ENCODE results near the gene HRH2. TPM values are rescaled to one million over a fixed set of nuclear protein-coding genes. Genes with fewer than 3 reads are reported as not detected.
A peak's percentile ranks its signal among the peaks of the same experiment; 100 is the strongest.

HRH2 gene
- total and polyA plus RNA-seq, 2 experiments from 2014 or later = 12.7 to 23.3 TPM

DNA sequence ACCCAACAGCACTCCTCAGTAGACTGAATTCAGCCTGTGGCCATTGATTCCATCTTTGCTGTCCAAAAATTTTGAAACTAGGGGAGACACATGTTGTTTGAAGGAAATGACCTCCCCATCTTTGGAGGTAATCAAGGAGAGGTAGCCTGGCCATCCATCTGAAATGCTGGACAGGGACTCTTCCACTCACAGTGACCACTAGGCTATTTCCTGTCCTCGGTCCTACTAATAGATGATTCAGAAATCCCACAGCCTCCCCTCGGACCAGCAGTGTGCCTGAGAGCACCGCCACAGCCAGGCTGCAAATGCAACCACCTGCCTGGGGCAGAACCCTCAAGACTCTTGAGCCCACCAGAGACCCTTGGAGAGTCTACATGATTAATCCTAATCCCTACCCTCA lies 12.5 kb downstream of the HRH2 start:
- peaks cover 50% of the 10 kb centered on the region for H3K4me1 ChIP-seq (ENCODE audit: low read depth)
- no peaks in the 10 kb centered on the region for H3K27me3 ChIP-seq
- no peaks in the 10 kb centered on the region for H3K9me3 ChIP-seq (ENCODE audit: low read depth)
- no peaks in the 10 kb centered on the region for H3K36me3 ChIP-seq
- TF ChIP-seq, protein P1, sequence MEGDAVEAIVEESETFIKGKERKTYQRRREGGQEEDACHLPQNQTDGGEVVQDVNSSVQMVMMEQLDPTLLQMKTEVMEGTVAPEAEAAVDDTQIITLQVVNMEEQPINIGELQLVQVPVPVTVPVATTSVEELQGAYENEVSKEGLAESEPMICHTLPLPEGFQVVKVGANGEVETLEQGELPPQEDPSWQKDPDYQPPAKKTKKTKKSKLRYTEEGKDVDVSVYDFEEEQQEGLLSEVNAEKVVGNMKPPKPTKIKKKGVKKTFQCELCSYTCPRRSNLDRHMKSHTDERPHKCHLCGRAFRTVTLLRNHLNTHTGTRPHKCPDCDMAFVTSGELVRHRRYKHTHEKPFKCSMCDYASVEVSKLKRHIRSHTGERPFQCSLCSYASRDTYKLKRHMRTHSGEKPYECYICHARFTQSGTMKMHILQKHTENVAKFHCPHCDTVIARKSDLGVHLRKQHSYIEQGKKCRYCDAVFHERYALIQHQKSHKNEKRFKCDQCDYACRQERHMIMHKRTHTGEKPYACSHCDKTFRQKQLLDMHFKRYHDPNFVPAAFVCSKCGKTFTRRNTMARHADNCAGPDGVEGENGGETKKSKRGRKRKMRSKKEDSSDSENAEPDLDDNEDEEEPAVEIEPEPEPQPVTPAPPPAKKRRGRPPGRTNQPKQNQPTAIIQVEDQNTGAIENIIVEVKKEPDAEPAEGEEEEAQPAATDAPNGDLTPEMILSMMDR (IDR thresholded peaks at IDR 0.05; ENCODE audit: low read depth, low read length) = no peak
- H3K4me3 ChIP-seq = no peak overlapping the region
- H3K27ac ChIP-seq = peak overlapping the region; percentile 77
- DNase-seq (ENCODE audit: low read depth in 1 of 2, low spot score in 1 of 2) = no peak

DNA sequence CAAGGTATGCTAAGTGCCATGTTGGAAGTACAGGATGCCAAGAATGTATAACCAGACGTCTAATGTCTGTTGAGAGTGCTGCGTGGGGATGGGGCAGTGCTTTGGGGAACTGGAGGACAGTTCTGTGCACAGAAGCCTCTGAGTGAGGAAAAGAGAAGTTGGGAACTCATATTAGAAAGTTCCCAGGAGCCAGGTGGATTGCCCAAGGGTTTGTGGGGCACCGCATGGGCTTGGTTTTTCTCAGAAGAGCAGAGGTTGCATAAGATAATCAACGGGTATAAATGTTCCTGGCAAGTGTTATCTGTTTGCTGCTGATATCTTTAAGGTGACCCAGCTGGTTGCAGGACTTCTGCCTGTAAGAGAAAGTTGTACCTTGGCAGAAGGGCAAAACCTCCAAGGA lies 13.1 kb downstream of the HRH2 start:
- H3K27me3 ChIP-seq = no peaks in the 10 kb centered on the region
- H3K4me1 ChIP-seq (ENCODE audit: low read depth) = peaks cover 50% of the 10 kb centered on the region
- no peak overlapping the region for H3K4me3 ChIP-seq
- H3K9me3 ChIP-seq (ENCODE audit: low read depth) = no peaks in the 10 kb centered on the region
- H3K27ac ChIP-seq = peak overlapping the region; percentile 77
- peak in 1 of 2 donors; percentile 40 for DNase-seq (ENCODE audit: low read depth in 1 of 2, low spot score in 1 of 2)
- no peaks in the 10 kb centered on the region for H3K36me3 ChIP-seq
- TF ChIP-seq, protein P1 (IDR thresholded peaks at IDR 0.05; ENCODE audit: low read depth, low read length) = no peak

DNA sequence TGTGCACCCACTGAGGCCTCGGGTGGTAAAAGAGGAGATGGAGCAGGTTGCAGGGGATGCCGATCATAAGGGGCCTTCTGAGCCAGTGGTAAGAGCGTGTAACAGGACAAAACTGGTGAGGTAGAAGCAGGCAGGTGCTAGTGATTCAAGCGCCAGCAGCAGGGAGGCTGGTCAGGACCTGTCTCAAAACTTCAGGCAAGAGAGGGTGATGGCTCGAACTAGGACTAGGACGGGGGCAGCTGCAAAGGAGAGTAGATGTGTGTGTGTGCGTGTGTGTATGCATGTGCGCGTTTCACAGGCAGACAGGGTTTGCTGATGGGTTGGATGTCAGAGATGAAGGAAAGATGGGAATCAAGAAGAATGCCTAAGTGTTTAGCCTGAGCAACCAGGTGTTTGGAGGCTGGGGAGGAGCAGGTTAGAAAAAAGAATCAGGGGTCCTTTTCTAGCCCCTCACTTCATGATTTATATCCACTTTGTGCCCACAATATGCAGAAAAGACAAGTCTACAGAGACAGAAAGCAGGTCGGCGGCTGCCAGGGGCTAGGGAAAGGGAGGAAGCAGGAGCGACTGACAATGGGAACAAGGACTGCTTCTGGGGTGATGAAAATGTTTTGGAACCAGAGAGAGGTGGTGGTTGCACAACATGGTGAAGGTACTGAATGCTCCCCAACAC lies 15.2 kb downstream of the HRH2 start:
- DNase-seq (ENCODE audit: low read depth in 1 of 2, low spot score in 1 of 2) = no peak
- Histone ChIP-seq H3K9me3 (ENCODE audit: low read depth) (no peaks in the 10 kb centered on the region), H3K36me3 (no peaks in the 10 kb centered on the region), H3K4me1 (ENCODE audit: low read depth) (peaks cover 48% of the 10 kb centered on the region), H3K27me3 (no peaks in the 10 kb centered on the region), H3K4me3 (no peak overlapping the region), H3K27ac (peak overlapping the region; percentile 43)
- TF ChIP-seq, protein P1 (IDR thresholded peaks at IDR 0.05; ENCODE audit: low read depth, low read length) = no peak

DNA sequence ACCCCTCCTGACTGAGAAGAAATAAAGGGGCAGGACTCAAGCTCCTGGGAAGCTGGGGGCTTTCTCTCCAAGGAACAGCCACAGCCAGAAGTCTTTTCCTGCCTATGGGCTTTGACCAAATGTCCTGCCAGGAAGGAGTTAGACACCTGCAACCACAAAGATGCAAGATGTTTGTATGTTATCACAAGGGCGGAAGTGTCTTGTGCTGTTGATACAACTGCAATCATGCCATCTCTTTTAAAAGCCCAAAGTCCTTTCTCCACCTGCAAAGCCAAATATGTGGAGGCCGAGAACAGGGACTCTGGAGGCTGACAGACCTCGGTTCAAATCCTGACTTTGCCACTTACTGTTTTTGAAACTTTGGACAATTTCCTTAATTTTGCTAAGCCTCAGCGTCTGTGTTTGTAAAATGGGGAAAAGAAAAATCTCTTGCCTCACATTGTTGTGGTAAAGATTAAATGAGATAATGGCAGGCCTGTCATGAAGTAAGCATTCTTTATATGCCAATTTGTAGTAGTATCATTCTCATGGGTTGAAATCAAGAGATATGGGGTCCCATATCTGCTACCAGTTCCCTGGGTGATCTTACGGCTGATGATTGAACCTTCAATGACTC lies 17.0 kb downstream of the HRH2 start:
- TF ChIP-seq, protein P1 (IDR thresholded peaks at IDR 0.05; ENCODE audit: low read depth, low read length) = no peak
- no peaks in the 10 kb centered on the region for H3K27me3 ChIP-seq
- H3K36me3 ChIP-seq = no peaks in the 10 kb centered on the region
- peaks cover 38% of the 10 kb centered on the region for H3K4me1 ChIP-seq (ENCODE audit: low read depth)
- no peak for DNase-seq (ENCODE audit: low read depth in 1 of 2, low spot score in 1 of 2)
- H3K27ac ChIP-seq = no peak overlapping the region
- no peak overlapping the region for H3K4me3 ChIP-seq
- no peaks in the 10 kb centered on the region for H3K9me3 ChIP-seq (ENCODE audit: low read depth)

DNA sequence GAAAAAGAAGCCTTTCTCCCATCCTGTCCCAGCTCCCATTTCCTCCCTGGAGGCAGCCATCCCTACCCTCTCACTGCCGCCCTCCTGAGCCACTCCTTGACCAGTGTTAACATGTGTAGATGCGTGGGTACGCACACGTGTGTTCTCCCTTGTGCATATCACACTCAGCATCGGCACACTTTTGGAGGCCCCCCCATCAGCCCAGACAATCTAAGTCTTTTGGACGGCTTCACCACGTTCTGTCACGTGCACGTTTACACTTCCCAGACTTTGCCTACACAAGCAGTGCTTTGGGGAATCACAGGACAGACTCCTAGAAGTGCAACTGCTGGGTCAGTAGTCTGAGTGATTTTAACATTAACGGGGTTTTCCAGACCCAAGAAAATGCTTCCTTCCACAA lies 18.0 kb downstream of the HRH2 start:
- no peaks in the 10 kb centered on the region for H3K9me3 ChIP-seq (ENCODE audit: low read depth)
- no peak overlapping the region for H3K4me3 ChIP-seq
- no peaks in the 10 kb centered on the region for H3K36me3 ChIP-seq
- no peak for DNase-seq (ENCODE audit: low read depth in 1 of 2, low spot score in 1 of 2)
- no peaks in the 10 kb centered on the region for H3K27me3 ChIP-seq
- TF ChIP-seq, protein P1 (IDR thresholded peaks at IDR 0.05; ENCODE audit: low read depth, low read length) = no peak
- no peak overlapping the region for H3K27ac ChIP-seq
- H3K4me1 ChIP-seq (ENCODE audit: low read depth) = peaks cover 38% of the 10 kb centered on the region
